Heart right ventricle (tissue), 12 donors: Measurements from ENCODE around the gene SPANXN5. TPM values are rescaled to one million over a fixed set of nuclear protein-coding genes. Genes with fewer than 3 reads are reported as not detected.

Experiments used
- polyA plus RNA-seq, 2 donors: library from polyadenylated mRNA; stranded (reverse); fragments of 200-250 nt; gene quantifications; one replicate each; pipeline ENCODE4 v1.2.3, GENCODE V29; 2013
- total RNA-seq, 10 donors: library from RNA; stranded (reverse); fragmentation: NEBNext Ultra II Directional in 3 of 10; extraction: Animal tissue kit (Norgen Biotek cat#: 25700) in 3 of 10; gene quantifications; one replicate each; pipeline versions ENCODE4 v1.2.1 to v1.2.4, GENCODE V29; 2021 to 2023
- donor health status: ischemic (EF 13 %, LVEDD 7.1; RV severe dilation, severe dysfunction).
- donor health status: healthy with polysubstance abuse.
- donor health status: DM: no; HTN: yes; CAD: no.
- donor health status: DM: no; HTN: no; CAD: no.
- donor health status: ischemic (EF 25% LVEDD 6.9; RV normal size, moderate dysfunction).
- donor health status: ischemic (EF 25% LVEDD 5.7; RV mildly dilated, moderate dysfunction).
- donor health status: healthy.
- donor health status: nonischemic (EF 11% LVEDD 7.7; RV severe dilation, severe dysfunction).
- donor health status: DM: yes; HTN: yes; CAD: no.
- donor health status: PGD.
- donor health status: ischemic (EF 29% LVEDD 5.4; RV normal size, mild dysfunction).
- donor health status: nonischemic (EF 23%, LVEDD 6.1; RV moderate dilation, normal function).

SPANXN5 gene
- total and polyA plus RNA-seq, 12 donors: not detected

Other genes starting within 250 kb of the SPANXN5 start
- not detected for gene SSX7, start 142.5 kb downstream of the SPANXN5 start, total RNA-seq
- gene SSX7, start 142.5 kb downstream of the SPANXN5 start, polyA plus RNA-seq: not detected
- not detected for gene SSX2, start 90.2 kb downstream of the SPANXN5 start, total RNA-seq
- not detected for gene SSX2, start 90.2 kb downstream of the SPANXN5 start, polyA plus RNA-seq
- not detected for gene SSX2B, start 46.2 kb downstream of the SPANXN5 start, total RNA-seq
- not detected for gene SSX2B, start 46.2 kb downstream of the SPANXN5 start, polyA plus RNA-seq
- gene XAGE5, start 13.9 kb upstream of the SPANXN5 start, total RNA-seq: not detected
- not detected for gene XAGE5, start 13.9 kb upstream of the SPANXN5 start, polyA plus RNA-seq
- gene XAGE3, start 70.7 kb upstream of the SPANXN5 start, total RNA-seq: not detected
- not detected for gene XAGE3, start 70.7 kb upstream of the SPANXN5 start, polyA plus RNA-seq
- gene FAM156B, start 99.9 kb upstream of the SPANXN5 start, total RNA-seq: 10 to 100 TPM in 1 of 10 donors, 1 to 10 TPM in 9; 4.3 to 10.3 (median 6.8) TPM
- 10 to 100 TPM; 15.0 to 41.4 TPM for gene FAM156B, start 99.9 kb upstream of the SPANXN5 start, polyA plus RNA-seq
- gene FAM156A, start 161.1 kb upstream of the SPANXN5 start, total RNA-seq: 1 to 10 TPM; 5.5 to 9.4 (median 7.1) TPM
- 10 to 100 TPM; 11.9 to 12.4 TPM for gene FAM156A, start 161.1 kb upstream of the SPANXN5 start, polyA plus RNA-seq